Fibroblast of skin of left biceps (primary cell): Measurements from ENCODE around the gene PCDHAC2.

Experiments used
- DNase-seq, 2 experiments: peaks; one replicate each; pipeline ENCODE4 v3.0.0-alpha.2; 2013; ENCODE audit warnings: low read depth in 2 of 2

The PCDHAC2 gene

GRCh38 chr5:140986117-140986521 lies 19.8 kb downstream of the PCDHAC2 start:
- DNase-seq = no peak

GRCh38 chr5:140988100-140988499 lies 21.8 kb downstream of the PCDHAC2 start:
- no peak for DNase-seq

GRCh38 chr5:140988608-140989007 lies 22.3 kb downstream of the PCDHAC2 start:
- DNase-seq = no peak

GRCh38 chr5:140989254-140990020 lies 23.2 kb downstream of the PCDHAC2 start:
- DNase-seq = no peak

GRCh38 chr5:140992828-140993227 lies 26.6 kb downstream of the PCDHAC2 start:
- DNase-seq = no peak

GRCh38 chr5:140996060-140996459 lies 29.8 kb downstream of the PCDHAC2 start:
- no peak for DNase-seq

- no peak for DNase-seq
Observed at GRCh38 chr5:140998921-140999410, 32.7 kb downstream of the PCDHAC2 start.

GRCh38 chr5:141001446-141001843 lies 35.2 kb downstream of the PCDHAC2 start:
- no peak for DNase-seq

GRCh38 chr5:141001844-141002604 lies 35.7 kb downstream of the PCDHAC2 start:
- no peak for DNase-seq

- no peak for DNase-seq
Observed at GRCh38 chr5:141002605-141002965, 36.3 kb downstream of the PCDHAC2 start.

- DNase-seq = no peak
Observed at GRCh38 chr5:141003031-141003430, 36.8 kb downstream of the PCDHAC2 start.

- no peak for DNase-seq
Observed at GRCh38 chr5:141003791-141004611, 37.7 kb downstream of the PCDHAC2 start.

GRCh38 chr5:141007791-141008190 lies 41.5 kb downstream of the PCDHAC2 start:
- no peak for DNase-seq

- no peak for DNase-seq
Observed at GRCh38 chr5:141010047-141010793, 43.9 kb downstream of the PCDHAC2 start.

- DNase-seq = no peak
Observed at GRCh38 chr5:141017943-141018342, 51.7 kb downstream of the PCDHAC2 start.
